ENCODE data around the gene GATC.

GATC gene

DNA sequence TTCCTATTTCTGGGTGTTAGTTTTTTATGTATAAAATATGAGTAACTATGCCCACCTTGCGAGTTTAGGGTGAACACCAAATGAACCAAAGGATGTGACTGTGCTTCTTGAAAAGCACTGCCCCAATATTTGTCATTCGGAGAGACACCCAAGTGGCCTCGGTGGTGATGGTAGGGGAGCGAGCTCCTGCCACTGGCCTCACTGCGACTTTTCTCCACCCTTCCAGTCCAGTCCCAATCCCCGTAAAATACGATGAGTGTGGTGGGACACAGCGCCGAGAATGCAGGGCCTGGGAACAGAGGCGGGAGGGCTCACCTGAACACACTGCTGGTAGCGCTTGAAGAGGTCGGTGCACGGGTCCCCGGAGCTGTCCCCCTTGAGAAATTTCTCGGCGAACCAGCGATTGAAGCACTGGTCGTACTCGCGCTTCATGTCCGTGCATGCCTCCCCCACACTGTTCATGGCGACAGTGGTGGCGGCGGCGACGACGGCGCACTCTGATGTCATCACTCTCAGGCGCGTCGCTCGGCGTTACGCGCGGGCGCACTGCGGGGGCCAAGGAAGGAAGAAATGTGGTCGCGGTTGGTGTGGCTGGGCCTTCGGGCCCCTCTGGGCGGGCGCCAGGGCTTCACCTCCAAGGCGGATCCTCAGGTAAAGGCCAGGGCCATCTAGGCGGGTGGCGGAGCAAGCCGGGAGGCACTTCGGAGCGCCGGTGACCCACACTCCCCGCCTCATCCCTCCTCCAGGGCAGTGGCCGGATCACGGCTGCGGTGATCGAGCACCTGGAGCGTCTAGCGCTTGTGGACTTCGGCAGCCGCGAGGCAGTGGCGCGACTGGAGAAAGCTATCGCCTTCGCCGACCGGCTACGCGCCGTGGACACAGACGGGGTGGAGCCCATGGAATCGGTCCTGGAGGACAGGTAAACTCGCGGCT lies at the start of gene GATC, which contains the start of gene TRIAP1:
Gene GATC (plus strand): TSS at position 534 of the 933 bp plus-strand sequence. CDS start 37 bp downstream, at position 571.
Gene TRIAP1 (minus strand): TSS at position 474 of the 933 bp plus-strand sequence. CDS start 12 bp downstream, at position 462.
- DNase-seq (ENCODE audit: low spot score), result peak; percentile 86
- no peak for FAIRE-seq

DNA sequence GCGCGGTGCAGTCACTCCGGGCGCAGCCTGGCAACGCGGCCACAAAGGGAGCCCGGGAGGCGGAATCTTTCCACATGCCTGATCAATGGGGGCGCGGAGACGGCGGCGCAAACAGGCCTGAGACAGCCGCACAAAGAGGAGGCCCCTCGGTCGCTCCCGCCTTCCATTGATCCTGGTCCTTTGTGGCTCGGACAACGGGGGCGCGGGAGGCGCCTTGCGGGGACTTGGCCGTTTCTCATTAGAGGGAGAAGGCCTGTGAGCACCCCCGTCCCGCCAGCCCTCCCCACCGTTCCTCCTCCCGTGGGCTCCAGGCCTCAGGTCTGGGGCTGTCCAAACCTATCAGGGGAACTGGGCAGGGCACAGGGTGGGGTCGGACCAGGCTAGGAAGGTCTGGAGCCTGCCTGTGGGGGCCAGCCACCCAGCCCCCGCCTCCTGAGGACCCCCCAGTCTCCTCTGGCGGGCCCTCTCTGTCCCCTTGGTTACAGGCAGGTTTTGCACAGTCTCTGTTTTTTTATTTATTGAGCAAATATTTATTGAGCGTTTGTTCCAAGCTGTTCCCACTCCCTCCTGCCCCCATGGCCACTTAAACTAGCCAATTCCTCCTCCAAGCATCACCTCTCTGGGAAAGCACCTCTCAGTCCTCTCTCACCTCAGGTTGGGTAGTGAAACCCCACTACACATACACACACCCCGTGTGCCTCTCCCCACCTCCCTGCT lies 48.3 kb upstream of the GATC start:
- no peak for FAIRE-seq
- DNase-seq (ENCODE audit: low spot score), result no peak

GRCh38 chr12:120399531-120399930 lies 46.7 kb upstream of the GATC start:
- DNase-seq (ENCODE audit: low spot score) (no peak), FAIRE-seq (no peak)

- no peak for DNase-seq (ENCODE audit: low spot score)
Measured at GRCh38 chr12:120402217-120402616, 44.0 kb upstream of the GATC start.

GRCh38 chr12:120403869-120404268 lies 42.4 kb upstream of the GATC start:
- FAIRE-seq (no peak), DNase-seq (ENCODE audit: low spot score) (no peak)

More at GRCh38 chr12:120402217-120402616, 44.0 kb upstream of the GATC start:
- no peak for FAIRE-seq

DNA sequence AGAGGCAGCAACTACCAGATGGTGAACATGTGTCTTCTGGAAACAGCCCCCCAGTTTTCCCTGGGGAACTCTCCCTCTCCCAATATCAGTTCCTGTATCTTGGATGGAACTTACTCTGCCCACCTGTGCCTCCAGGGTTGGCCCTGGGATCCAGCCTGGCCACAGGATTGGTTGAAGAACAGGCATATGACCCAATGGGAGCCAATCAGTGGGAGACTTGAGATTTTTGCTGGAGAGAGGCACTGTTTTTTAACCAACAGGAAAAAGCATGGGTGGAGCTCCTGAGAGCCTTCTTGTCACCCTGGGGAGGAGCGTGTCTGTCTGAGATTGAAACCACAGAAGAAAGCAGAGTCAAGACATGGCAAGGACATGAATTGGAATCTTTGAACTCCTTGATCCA lies 42.0 kb upstream of the GATC start:
- FAIRE-seq (no peak), DNase-seq (ENCODE audit: low spot score) (no peak)

DNA sequence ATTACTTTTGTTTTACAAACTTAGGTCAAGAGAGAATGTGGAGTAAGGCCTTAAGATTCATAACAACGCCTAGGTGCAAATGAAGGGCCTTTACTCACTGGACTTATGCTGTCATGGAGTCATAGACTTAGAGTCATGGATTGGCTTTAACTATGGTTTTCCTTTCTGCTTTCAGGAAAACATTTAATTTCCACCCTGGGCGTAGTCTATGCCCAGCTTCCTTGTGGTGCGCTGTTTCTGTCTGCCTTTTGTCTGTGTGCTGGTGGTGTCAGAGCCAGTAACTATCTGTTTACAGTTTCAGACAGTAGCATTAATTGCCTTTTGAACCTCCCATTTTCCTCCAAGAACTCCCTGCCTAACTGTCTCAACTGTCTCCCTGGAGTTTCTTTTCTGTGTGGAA lies 40.2 kb upstream of the GATC start:
- no peak for FAIRE-seq

DNA sequence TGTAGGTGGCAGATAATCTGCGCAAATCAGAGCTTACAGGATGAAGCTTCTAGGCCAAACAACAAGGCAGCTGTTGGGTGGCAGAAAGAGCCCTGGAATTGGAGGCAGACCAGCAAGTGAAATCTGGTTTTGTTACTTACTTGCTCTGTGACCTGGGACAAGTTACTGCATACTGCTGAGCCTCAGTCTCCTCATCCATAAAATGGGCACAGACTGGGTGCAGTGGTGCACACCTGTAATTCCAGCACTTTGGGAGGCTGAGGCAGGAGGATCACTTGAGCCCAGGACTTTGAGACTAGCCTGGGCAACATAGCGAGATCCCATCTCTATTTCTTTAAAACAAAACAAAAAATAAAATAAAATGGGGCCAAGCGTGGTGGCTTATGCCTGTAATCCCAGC lies 39.7 kb upstream of the GATC start:
- no peak for FAIRE-seq
- DNase-seq (ENCODE audit: low spot score), result no peak

More for the DNA sequence above, 40.2 kb upstream of the GATC start:
- DNase-seq (ENCODE audit: low spot score), result no peak

GRCh38 chr12:120408771-120409170 lies 37.5 kb upstream of the GATC start:
- DNase-seq (ENCODE audit: low spot score) (no peak), FAIRE-seq (no peak)

DNA sequence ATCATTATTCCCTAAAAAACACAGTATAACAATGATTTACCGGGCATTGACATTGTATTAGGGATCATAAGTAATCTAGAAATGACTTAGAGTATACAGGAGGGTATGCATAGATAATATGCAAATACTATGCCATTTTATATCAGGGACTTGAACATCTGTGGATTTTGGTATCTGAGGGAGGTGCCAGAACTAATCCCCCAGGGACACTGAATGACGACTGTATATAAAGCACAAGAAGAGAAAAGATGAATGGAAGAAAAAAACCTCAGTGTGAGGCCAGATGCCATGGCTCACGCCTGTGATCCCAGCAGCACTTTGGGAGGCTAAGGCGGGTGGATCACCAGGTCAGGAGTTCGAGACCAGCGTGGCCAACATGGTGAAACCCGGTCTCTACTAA lies 33.8 kb upstream of the GATC start:
- no peak for DNase-seq (ENCODE audit: low spot score)
- no peak for FAIRE-seq

- FAIRE-seq, result no peak
- DNase-seq (ENCODE audit: low spot score), result no peak
Measured at GRCh38 chr12:120413901-120414695, 32.1 kb upstream of the GATC start.

- FAIRE-seq, result no peak
- DNase-seq (ENCODE audit: low spot score), result no peak
Measured at GRCh38 chr12:120416490-120417216, 29.6 kb upstream of the GATC start.

- no peak for DNase-seq (ENCODE audit: low spot score)
- no peak for FAIRE-seq
Measured at GRCh38 chr12:120417917-120418580, 28.2 kb upstream of the GATC start.

- FAIRE-seq, result no peak
Measured at GRCh38 chr12:120421701-120422100, 24.5 kb upstream of the GATC start.

GRCh38 chr12:120422892-120423456 lies 23.3 kb upstream of the GATC start:
- FAIRE-seq (no peak), DNase-seq (ENCODE audit: low spot score) (no peak)

More at GRCh38 chr12:120421701-120422100, 24.5 kb upstream of the GATC start:
- no peak for DNase-seq (ENCODE audit: low spot score)

DNA sequence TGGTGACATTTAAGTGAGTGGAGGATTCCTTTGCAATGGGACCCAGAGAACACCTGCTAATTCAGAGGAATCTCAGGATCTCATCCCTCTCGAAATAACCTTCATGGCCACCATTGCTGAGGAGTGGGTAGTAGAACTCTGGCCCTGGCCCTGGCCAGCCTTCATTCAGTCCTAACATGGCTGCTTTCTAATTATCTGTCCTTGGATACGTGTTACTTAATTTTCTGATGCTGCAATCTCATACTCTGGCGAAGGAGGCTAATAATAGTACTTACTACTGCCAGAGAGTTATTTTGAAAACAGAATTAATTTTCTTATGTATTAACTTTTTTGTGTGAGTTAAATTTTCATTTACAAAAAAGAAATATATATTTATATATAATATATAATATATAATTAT lies 20.4 kb upstream of the GATC start:
- DNase-seq (ENCODE audit: low spot score), result no peak
- FAIRE-seq, result no peak

- no peak for FAIRE-seq
Measured at GRCh38 chr12:120428597-120429229, 17.5 kb upstream of the GATC start.

GRCh38 chr12:120429368-120429767 lies 16.9 kb upstream of the GATC start:
- DNase-seq (ENCODE audit: low spot score), result no peak
- no peak for FAIRE-seq

More at GRCh38 chr12:120428597-120429229, 17.5 kb upstream of the GATC start:
- DNase-seq (ENCODE audit: low spot score), result no peak
